HUES64 (cell line): ENCODE measurements around the gene CD79A.

Experiments used
- H3K27ac ChIP-seq: 2 replicates; pipeline ENCODE4 v1.7.0; 2013; ENCODE audit warnings: low read depth, low read length, inconsistent platforms
- H3K27me3 ChIP-seq: 2 replicates; pipeline ENCODE4 v1.6.1; 2013; ENCODE audit warnings: mild to moderate bottlenecking, low read length; ENCODE audit not compliant: insufficient read depth
- H3K36me3 ChIP-seq: 2 replicates; pipeline ENCODE4 v1.6.1; 2013; ENCODE audit warnings: mild to moderate bottlenecking, low read length; ENCODE audit not compliant: insufficient read depth
- H3K4me1 ChIP-seq: 2 replicates; pipeline ENCODE4 v1.6.1; 2013; ENCODE audit warnings: mild to moderate bottlenecking, low read length, moderate library complexity; ENCODE audit not compliant: insufficient read depth
- H3K4me3 ChIP-seq: 2 replicates; pipeline ENCODE4 v1.5.1; 2013; ENCODE audit warnings: mild to moderate bottlenecking, low read length, moderate library complexity
- H3K9ac ChIP-seq: 2 replicates; pipeline ENCODE4 v1.6.1; 2013; ENCODE audit warnings: mild to moderate bottlenecking, low read depth, low read length
- H3K9me3 ChIP-seq: 2 replicates; pipeline ENCODE4 v1.6.1; 2013; ENCODE audit warnings: low read depth, low read length; ENCODE audit not compliant: insufficient read depth
- WGBS: fragments of 150-250, 120-280 bp; methylation state at CpG from one replicate; pipeline ENCODE4 v1.1.7; 2013; ENCODE audit warnings: missing lambda C conversion rate; 5-methylcytosine and 5-hydroxymethylcytosine counted together

CD79A gene

GRCh38 chr19:41850381-41850780 is 26.7 kb upstream of the CD79A start:
- no peaks in the 10 kb centered on the region for H3K36me3 ChIP-seq
- H3K9ac ChIP-seq = no peak overlapping the region
- H3K9me3 ChIP-seq = no peaks in the 10 kb centered on the region
- H3K4me3 ChIP-seq = no peak overlapping the region
- 0 out of 2 replicates have a peak, but pooled peaks cover 14% of the 10 kb centered on the region for H3K27me3 ChIP-seq
- H3K27ac ChIP-seq = no peak overlapping the region
- 84% methylated on average over 5 of the region's 5 CpGs for WGBS
- H3K4me1 ChIP-seq = no peaks in the 10 kb centered on the region

GRCh38 chr19:41851456-41851855 is 25.6 kb upstream of the CD79A start:
- Histone ChIP-seq H3K4me3 (no peak overlapping the region), H3K4me1 (no peaks in the 10 kb centered on the region), H3K27me3 (0 out of 2 replicates have a peak, but pooled peaks cover 14% of the 10 kb centered on the region), H3K9me3 (no peaks in the 10 kb centered on the region), H3K36me3 (no peaks in the 10 kb centered on the region), H3K9ac (no peak overlapping the region), H3K27ac (no peak overlapping the region)
- WGBS = 58% methylated on average over 4 of the region's 4 CpGs

GRCh38 chr19:41853344-41853743 is 23.7 kb upstream of the CD79A start:
- H3K9ac ChIP-seq = no peak overlapping the region
- H3K27me3 ChIP-seq = 0 out of 2 replicates have a peak, but pooled peaks cover 14% of the 10 kb centered on the region
- WGBS = 70% methylated on average over 2 of the region's 2 CpGs
- no peak overlapping the region for H3K27ac ChIP-seq
- no peaks in the 10 kb centered on the region for H3K9me3 ChIP-seq
- H3K4me3 ChIP-seq = no peak overlapping the region
- H3K36me3 ChIP-seq = no peaks in the 10 kb centered on the region
- H3K4me1 ChIP-seq = no peaks in the 10 kb centered on the region

GRCh38 chr19:41853768-41854167 is 23.3 kb upstream of the CD79A start:
- Histone ChIP-seq H3K4me1 (peaks cover under 1% of the 10 kb centered on the region; the same call in 1 of the 2 replicates), H3K36me3 (no peaks in the 10 kb centered on the region), H3K27me3 (0 out of 2 replicates have a peak, but pooled peaks cover 14% of the 10 kb centered on the region), H3K9me3 (no peaks in the 10 kb centered on the region), H3K27ac (no peak overlapping the region), H3K9ac (no peak overlapping the region), H3K4me3 (no peak overlapping the region)
- WGBS = 57% methylated on average over 2 of the region's 2 CpGs

- Histone ChIP-seq H3K4me3 (peak overlapping the region; percentile 99), H3K27me3 (0 out of 2 replicates have a peak, but pooled peaks cover 4% of the 10 kb centered on the region), H3K36me3 (peaks cover 38% of the 10 kb centered on the region), H3K9me3 (no peaks in the 10 kb centered on the region), H3K4me1 (peaks cover 25% of the 10 kb centered on the region), H3K9ac (peak overlapping the region; percentile 50), H3K27ac (peak overlapping the region; percentile 43; the same call in 1 of the 2 replicates)
- WGBS = 11% methylated on average over 8 of the region's 8 CpGs
Measured at GRCh38 chr19:41859213-41859617, 17.9 kb upstream of the CD79A start.

- Histone ChIP-seq H3K4me1 (peaks cover 25% of the 10 kb centered on the region), H3K9me3 (no peaks in the 10 kb centered on the region), H3K36me3 (peaks cover 44% of the 10 kb centered on the region), H3K27me3 (no peaks in the 10 kb centered on the region), H3K27ac (peak within 1 kb of the TSS; percentile 86), H3K4me3 (peak within 1 kb of the TSS; percentile 99), H3K9ac (peak within 1 kb of the TSS; percentile 100)
- WGBS = under 1% methylated on average over 76 of the region's 76 CpGs
Measured at GRCh38 chr19:41859618-41860418, 17.3 kb upstream of the CD79A start, which contains the start of gene RPS19. Gene RPS19 (plus strand): TSS chr19:41860255. CDS start chr19:41860775, 520 bp downstream.

- H3K9ac ChIP-seq = peak overlapping the region; percentile 100
- H3K36me3 ChIP-seq = peaks cover 51% of the 10 kb centered on the region
- 2% methylated on average over 45 of the region's 45 CpGs for WGBS
- H3K4me3 ChIP-seq = peak overlapping the region; percentile 99
- H3K4me1 ChIP-seq = peaks cover 25% of the 10 kb centered on the region
- H3K9me3 ChIP-seq = no peaks in the 10 kb centered on the region
- H3K27me3 ChIP-seq = no peaks in the 10 kb centered on the region
- H3K27ac ChIP-seq = peak overlapping the region; percentile 86
Measured at GRCh38 chr19:41860419-41861115, 16.5 kb upstream of the CD79A start.

GRCh38 chr19:41861116-41861768 is 15.8 kb upstream of the CD79A start:
- Histone ChIP-seq H3K27me3 (no peaks in the 10 kb centered on the region), H3K36me3 (peaks cover 55% of the 10 kb centered on the region), H3K27ac (peak overlapping the region; percentile 86), H3K9me3 (no peaks in the 10 kb centered on the region), H3K4me3 (peak overlapping the region; percentile 99), H3K9ac (peak overlapping the region; percentile 100), H3K4me1 (peaks cover 25% of the 10 kb centered on the region)
- 46% methylated on average over 9 of the region's 9 CpGs for WGBS

- peaks cover 25% of the 10 kb centered on the region for H3K4me1 ChIP-seq
- H3K27ac ChIP-seq = peak overlapping the region; percentile 86
- WGBS = 95% methylated on average over 9 of the region's 9 CpGs
- H3K9ac ChIP-seq = peak overlapping the region; percentile 100
- peaks cover 61% of the 10 kb centered on the region for H3K36me3 ChIP-seq
- H3K27me3 ChIP-seq = no peaks in the 10 kb centered on the region
- no peaks in the 10 kb centered on the region for H3K9me3 ChIP-seq
- peak overlapping the region; percentile 99 for H3K4me3 ChIP-seq
Measured at GRCh38 chr19:41861846-41862245, 15.2 kb upstream of the CD79A start.

- H3K27ac ChIP-seq = peak overlapping the region; percentile 86; the same call in 1 of the 2 replicates
- no peaks in the 10 kb centered on the region for H3K9me3 ChIP-seq
- 100% methylated on average over 1 of the region's 2 CpGs for WGBS
- peak overlapping the region; percentile 99; the same call in 1 of the 2 replicates for H3K4me3 ChIP-seq
- H3K4me1 ChIP-seq = peaks cover 25% of the 10 kb centered on the region
- peak overlapping the region; percentile 100 for H3K9ac ChIP-seq
- H3K36me3 ChIP-seq = peaks cover 67% of the 10 kb centered on the region
- H3K27me3 ChIP-seq = no peaks in the 10 kb centered on the region
Measured at GRCh38 chr19:41862445-41862986, 14.6 kb upstream of the CD79A start.
